Upper lobe of right lung (tissue), 1 donor: ENCODE data around the gene TAS2R60. TPM values are rescaled to one million over a fixed set of nuclear protein-coding genes. Genes with fewer than 3 reads are reported as not detected.

ENCODE experiments used
- ATAC-seq: fragments of 200-7000 bp; cut with Tn5 transposase; one replicate; pipeline ENCODE4 v1.9.1; 2020; ENCODE audit warnings: mild to moderate bottlenecking, moderate library complexity
- DNase-seq: peaks from one replicate; pipeline ENCODE4 v3.0.0-alpha.2; 2020
- H3K27ac ChIP-seq: fragments of 200-600 bp; one replicate; pipeline ENCODE4 v1.8.0; 2022
- H3K27me3 ChIP-seq: fragments of 200-600 bp; one replicate; pipeline ENCODE4 v1.8.0; 2022; ENCODE audit warnings: mild to moderate bottlenecking
- H3K36me3 ChIP-seq: fragments of 200-600 bp; one replicate; pipeline ENCODE4 v1.8.0; 2022
- H3K4me1 ChIP-seq: fragments of 200-600 bp; one replicate; pipeline ENCODE4 v1.8.0; 2022
- H3K4me3 ChIP-seq: fragments of 200-600 bp; one replicate; pipeline ENCODE4 v1.8.0; 2022; ENCODE audit warnings: mild to moderate bottlenecking
- H3K9me3 ChIP-seq: fragments of 200-600 bp; one replicate; pipeline ENCODE4 v1.8.0; 2022
- intact Hi-C: fragments of 100-400 bp; cut with DNase I; formaldehyde crosslinking; loops from one replicate; pipeline ENCODE4 v1.11.0; 2022
- long read RNA-seq: library from polyadenylated mRNA; unstranded; transcript quantifications from one replicate; pipeline ENCODE4 v2.0.0, GENCODE V29; 2021
- total RNA-seq: library from RNA; stranded (reverse); fragmentation: NEBNext Ultra II Directional; extraction: Animal tissue kit (Norgen Biotek cat#: 25700); gene quantifications from one replicate; pipeline ENCODE4 v1.2.1, GENCODE V29; 2021
- TF ChIP-seq, protein P1 (sequence below): fragments of 200-600 bp; IDR thresholded peaks from one replicate; pipeline ENCODE4 v1.8.0; 2022; ENCODE audit warnings: antibody characterized with exemption
- donor health status: DM: no; HTN: yes; CAD: no; lungs with severe emphysema.

The TAS2R60 gene, protein sequence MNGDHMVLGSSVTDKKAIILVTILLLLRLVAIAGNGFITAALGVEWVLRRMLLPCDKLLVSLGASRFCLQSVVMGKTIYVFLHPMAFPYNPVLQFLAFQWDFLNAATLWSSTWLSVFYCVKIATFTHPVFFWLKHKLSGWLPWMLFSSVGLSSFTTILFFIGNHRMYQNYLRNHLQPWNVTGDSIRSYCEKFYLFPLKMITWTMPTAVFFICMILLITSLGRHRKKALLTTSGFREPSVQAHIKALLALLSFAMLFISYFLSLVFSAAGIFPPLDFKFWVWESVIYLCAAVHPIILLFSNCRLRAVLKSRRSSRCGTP
- not detected for total RNA-seq
- long read RNA-seq = 0 reads

DNA sequence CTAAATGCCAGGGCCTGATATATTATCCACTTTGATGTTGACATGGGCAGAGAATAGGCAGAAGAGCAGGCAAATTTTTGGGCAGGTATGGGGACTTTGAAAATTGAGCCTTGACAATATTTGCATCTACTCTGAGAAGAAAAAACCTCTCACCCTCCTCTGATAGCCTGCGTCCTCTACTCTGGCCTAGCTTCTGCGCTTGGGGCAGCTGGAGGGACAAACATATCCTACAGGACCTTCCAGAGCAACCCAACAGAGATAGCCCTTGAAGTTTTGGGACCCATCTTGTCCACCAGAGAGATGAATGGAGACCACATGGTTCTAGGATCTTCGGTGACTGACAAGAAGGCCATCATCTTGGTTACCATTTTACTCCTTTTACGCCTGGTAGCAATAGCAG, at the start of gene TAS2R60:
TSS of gene TAS2R60 (plus strand) at position 301 of the 400 bp plus-strand sequence. CDS start at position 301, 0 bp downstream.
- no peaks in the 10 kb centered on the region for H3K9me3 ChIP-seq
- H3K4me1 ChIP-seq = no peaks in the 10 kb centered on the region
- H3K27me3 ChIP-seq = no peaks in the 10 kb centered on the region
- no peaks in the 10 kb centered on the region for H3K36me3 ChIP-seq
- TF ChIP-seq, protein P1, sequence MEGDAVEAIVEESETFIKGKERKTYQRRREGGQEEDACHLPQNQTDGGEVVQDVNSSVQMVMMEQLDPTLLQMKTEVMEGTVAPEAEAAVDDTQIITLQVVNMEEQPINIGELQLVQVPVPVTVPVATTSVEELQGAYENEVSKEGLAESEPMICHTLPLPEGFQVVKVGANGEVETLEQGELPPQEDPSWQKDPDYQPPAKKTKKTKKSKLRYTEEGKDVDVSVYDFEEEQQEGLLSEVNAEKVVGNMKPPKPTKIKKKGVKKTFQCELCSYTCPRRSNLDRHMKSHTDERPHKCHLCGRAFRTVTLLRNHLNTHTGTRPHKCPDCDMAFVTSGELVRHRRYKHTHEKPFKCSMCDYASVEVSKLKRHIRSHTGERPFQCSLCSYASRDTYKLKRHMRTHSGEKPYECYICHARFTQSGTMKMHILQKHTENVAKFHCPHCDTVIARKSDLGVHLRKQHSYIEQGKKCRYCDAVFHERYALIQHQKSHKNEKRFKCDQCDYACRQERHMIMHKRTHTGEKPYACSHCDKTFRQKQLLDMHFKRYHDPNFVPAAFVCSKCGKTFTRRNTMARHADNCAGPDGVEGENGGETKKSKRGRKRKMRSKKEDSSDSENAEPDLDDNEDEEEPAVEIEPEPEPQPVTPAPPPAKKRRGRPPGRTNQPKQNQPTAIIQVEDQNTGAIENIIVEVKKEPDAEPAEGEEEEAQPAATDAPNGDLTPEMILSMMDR = no peak
- H3K4me3 ChIP-seq = no peak within 1 kb of the TSS
- intact Hi-C loops = no loop called here
- no peak for DNase-seq
- ATAC-seq = no peak
- H3K27ac ChIP-seq = no peak within 1 kb of the TSS

DNA sequence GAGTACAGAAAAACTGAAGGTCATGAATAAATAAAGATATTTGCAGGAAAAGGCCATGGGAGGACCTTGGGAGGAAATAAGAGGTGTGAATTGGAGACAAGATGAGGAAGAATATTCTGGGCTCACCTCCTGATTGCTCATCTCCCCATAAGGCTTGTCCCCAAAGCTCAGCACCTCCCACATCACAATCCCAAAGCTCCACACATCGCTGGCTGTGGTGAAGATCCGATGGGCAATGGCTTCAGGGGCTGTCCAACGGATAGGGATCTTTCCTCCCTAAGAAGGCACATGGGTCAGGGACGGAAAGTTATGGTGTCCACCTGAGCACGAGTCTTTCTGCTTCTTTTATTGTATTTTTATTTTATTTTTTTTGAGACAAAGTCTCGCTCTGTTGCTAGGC, 49.2 kb upstream of the TAS2R60 start:
- no peaks in the 10 kb centered on the region for H3K9me3 ChIP-seq
- H3K27ac ChIP-seq = peak overlapping the region; percentile 8
- ATAC-seq (no peak), DNase-seq (no peak)
- H3K4me1 ChIP-seq = peaks cover 55% of the 10 kb centered on the region
- no peaks in the 10 kb centered on the region for H3K27me3 ChIP-seq
- intact Hi-C loops = no loop called here
- H3K4me3 ChIP-seq = no peak overlapping the region
- peaks cover 29% of the 10 kb centered on the region for H3K36me3 ChIP-seq
- TF ChIP-seq, protein P1 = no peak

DNA sequence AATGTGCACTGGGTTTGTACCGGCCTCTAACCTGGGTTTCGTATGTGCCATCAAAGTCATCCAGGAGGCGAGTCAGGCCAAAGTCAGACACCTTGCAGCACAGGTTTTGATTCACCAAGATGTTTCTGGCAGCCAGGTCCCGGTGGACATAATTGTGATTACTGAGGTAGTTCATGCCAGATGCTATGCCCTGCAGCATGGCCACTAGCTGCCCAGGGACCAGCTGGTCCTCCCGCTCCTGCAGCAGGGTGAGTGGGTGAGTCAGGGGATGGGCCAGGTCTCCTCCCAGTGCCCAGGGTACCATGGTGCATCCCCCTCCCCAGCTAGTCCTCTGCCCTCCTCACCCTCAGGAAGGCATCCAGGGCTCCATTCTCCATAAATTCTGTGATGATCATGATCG, 48.5 kb upstream of the TAS2R60 start:
- H3K4me1 ChIP-seq = peaks cover 49% of the 10 kb centered on the region
- TF ChIP-seq, protein P1 = no peak
- peaks cover 23% of the 10 kb centered on the region for H3K36me3 ChIP-seq
- peak overlapping the region; percentile 65 for H3K27ac ChIP-seq
- H3K9me3 ChIP-seq = no peaks in the 10 kb centered on the region
- no peak for DNase-seq
- H3K27me3 ChIP-seq = no peaks in the 10 kb centered on the region
- no peak for ATAC-seq
- intact Hi-C loops = no loop called here
- H3K4me3 ChIP-seq = peak overlapping the region; percentile 3

DNA sequence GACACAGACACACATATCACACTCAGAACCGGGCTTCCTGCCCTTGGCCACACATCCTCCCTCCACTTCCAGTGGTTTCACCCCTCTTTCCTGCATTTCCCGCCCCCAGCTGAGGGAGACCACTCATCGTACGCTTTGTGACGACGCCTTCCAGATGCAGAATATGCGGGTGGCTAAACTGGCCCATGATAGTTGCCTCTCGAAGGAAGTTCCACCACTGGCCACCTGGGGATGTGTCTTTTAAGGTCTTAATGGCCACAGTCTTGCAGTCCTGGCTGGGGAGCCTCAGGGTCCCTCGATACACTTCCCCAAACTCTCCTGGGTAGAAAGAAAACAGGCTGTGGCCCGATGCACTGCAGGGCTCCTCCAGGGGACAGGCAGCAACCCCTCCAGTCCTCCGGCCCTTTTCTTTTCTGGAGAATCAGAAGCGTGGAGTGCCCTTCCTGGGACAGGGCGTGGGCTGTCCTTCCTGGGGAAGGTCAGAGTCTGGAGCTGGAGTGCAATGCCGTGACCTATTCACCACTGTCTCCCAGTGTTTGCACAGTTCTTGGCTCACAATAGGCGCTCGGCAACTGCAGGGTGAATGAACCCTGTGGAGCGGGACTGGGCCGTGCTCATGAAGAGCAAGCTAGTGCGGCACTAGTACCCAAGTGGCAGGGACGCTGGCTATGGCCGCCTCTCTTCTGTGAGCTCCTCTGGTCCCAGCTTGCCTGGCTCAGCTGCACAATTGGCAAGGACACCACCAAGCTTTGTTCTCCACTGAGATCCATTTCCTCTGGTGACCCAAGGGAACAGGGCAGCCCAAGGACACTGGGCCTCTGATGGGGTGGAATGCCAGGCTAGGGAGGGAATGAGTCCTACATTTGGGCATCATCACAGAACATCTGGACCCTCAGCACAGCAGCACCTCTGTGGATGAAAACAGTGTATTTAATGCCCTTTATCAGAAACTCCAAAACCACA, 47.8 kb upstream of the TAS2R60 start:
- TF ChIP-seq, protein P1 = peak; percentile 21
- H3K27me3 ChIP-seq = no peaks in the 10 kb centered on the region
- peaks cover 16% of the 10 kb centered on the region for H3K36me3 ChIP-seq
- DNase-seq (peak; percentile 59), ATAC-seq (peak; percentile 37)
- peak overlapping the region; percentile 65 for H3K27ac ChIP-seq
- H3K9me3 ChIP-seq = no peaks in the 10 kb centered on the region
- H3K4me1 ChIP-seq = peaks cover 45% of the 10 kb centered on the region
- H3K4me3 ChIP-seq = peak overlapping the region; percentile 3
- intact Hi-C loops = no loop called here

DNA sequence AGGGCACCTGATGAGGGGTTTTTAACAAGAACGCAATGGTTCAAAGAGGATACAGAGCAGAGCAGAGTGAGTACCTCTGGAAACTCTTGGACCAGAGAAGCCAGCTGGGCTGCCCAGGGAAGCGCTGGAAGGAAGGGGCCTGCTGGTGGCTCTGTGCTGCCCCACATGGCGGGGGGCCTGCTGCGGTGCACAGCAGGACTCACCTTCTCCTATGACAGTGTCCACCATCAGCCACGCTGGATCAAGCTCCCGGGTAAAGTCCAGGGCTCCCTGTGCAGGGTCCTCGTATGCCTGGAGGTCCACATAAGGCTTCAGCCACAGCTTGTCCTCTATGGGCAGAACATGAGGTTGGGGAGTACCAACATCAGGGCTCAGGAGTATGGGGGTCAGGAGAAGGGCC, 47.1 kb upstream of the TAS2R60 start:
- Histone ChIP-seq H3K27me3 (no peaks in the 10 kb centered on the region), H3K9me3 (no peaks in the 10 kb centered on the region), H3K27ac (peak overlapping the region; percentile 65), H3K4me3 (no peak overlapping the region), H3K36me3 (peaks cover 9% of the 10 kb centered on the region), H3K4me1 (peaks cover 38% of the 10 kb centered on the region)
- ATAC-seq (no peak), DNase-seq (peak; percentile 60)
- intact Hi-C loops = no loop called here
- TF ChIP-seq, protein P1 = no peak
